Lung microvascular endothelial cell (primary cell): ENCODE measurements around the gene TRPV3. TPM values are rescaled to one million over a fixed set of nuclear protein-coding genes. Genes with fewer than 3 reads are reported as not detected.

Source experiments
- DNase-seq, 2 donors: peaks; one replicate each; pipeline versions ENCODE4 v3.0.0 to v3.0.0-alpha.2; 2010; ENCODE audit warnings: low read depth in 2 of 2
- total RNA-seq: library from RNA; depleted of rRNA; stranded (reverse); fragments of >200 nt; gene quantifications from 2 replicates; pipeline ENCODE4 v1.2.1, GENCODE V29; 2014

TRPV3 gene
- total RNA-seq, 1 donor from 2014 or later: under 0.01 TPM

DNA sequence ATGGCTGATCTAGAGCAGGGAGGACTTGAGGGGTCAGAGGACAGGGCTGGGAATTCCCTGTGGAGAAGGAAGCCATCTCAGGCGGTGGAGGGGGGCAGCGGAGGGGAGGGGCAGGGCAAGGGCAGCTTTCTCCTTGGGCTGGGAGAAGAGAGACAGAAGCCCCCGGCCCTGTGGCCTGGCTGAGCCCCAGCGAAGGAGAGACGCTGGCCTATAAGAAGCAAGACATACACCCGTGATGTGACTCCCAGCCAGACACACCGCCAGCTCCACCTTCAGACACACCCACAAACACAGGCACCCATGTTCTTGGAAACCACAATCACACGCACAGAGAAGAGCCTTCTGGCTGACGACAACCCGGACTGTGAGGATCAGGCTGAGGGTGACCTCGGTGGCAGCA lies 10.0 kb downstream of the TRPV3 start:
- DNase-seq: no peak

DNA sequence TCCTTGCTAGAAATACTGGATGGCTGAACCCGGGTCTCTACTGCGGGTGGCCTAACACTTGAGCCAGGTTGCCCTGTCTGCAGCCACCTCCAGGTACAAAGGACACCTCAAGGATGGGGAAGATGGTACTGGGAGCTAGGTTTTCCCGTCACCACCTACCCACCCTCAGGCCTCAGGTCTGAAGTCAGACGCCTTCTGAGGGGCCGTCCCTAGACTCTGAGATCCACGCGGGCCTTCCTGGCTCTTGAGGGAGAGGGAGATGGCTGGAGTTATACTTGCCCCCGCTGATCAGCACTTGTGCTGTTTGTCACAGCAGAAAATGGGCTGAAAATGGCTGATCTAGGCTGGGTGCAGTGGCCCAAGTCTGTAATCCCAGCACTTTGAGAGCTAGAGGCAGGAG lies 10.6 kb downstream of the TRPV3 start:
- no peak for DNase-seq

DNA sequence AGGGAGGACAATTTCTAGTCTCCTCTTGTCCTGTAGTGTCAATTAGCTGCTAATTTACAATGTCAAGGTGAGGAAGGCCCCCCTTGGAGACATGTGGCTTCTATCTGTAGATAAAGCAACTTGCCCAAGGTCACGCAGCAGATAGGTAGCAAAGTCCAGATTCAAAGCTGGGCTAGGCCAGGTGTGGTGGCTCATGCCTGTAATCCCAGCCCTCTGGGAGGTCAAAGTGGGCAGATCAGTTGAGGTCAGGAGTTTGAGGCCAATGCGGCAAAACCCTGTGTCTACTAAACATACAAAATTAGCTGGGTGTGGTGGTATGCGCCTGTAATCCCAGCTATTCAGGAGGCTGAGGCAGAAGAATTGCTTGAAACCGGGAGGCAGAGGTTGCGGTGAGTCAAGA lies 11.1 kb downstream of the TRPV3 start:
- DNase-seq: no peak

DNA sequence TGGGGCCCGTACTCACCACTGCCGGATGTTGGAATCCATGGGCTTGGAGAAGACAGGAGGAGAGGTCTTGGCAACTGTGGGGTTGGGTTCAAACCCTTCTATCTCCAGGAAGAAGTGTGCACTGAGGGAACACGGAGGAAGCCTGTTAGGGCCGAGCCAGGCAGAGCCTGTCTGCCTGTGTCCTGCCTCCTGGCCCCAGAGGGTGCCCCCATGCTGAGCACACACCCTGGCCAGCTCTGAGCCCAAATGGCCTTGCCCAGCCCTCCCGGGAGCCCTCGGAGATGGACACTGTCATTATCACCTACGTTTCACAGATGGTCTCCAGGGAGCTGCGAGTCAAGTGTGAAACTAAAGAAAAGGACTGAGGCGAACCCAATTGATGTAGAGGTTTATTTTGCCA lies 12.5 kb downstream of the TRPV3 start:
- no peak for DNase-seq

DNA sequence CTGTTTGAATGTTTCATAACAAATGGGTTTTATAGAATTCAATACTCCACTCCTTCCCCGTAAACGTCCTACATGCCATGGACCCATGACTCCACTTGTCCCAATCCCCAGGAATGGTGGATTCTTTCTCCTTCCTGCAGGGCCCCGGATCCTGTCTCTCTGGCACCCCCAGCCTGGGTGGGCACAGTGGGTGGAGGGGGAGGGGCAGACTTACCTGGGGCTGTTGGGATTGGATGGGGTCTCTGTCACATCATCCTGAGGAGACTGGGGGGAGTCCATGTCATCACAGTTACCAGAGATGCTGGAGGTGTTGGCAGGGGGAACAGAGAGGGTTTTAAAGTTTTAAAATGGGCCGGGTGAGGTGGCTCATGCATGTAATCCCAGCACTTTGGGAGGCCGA lies 13.2 kb downstream of the TRPV3 start:
- DNase-seq: no peak

DNA sequence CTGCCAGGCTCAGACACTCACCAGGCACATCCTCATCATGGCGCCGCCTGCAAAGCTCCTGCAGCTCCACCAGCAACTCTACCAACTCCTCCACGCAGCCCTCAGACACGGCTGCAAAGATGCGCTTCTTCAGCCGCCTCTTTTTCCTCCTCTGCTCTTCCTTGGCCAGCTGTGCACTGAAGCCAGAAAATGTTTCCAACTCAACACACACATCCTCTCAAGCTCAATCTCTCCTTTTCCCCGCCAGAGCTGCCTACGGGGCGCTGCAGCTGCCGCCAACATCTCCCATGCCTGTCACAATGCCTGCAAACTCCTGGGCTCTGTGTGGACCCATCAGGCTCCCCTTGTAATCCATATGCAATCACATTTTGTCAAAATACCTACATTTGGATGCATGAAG lies 14.2 kb downstream of the TRPV3 start:
- DNase-seq: no peak

DNA sequence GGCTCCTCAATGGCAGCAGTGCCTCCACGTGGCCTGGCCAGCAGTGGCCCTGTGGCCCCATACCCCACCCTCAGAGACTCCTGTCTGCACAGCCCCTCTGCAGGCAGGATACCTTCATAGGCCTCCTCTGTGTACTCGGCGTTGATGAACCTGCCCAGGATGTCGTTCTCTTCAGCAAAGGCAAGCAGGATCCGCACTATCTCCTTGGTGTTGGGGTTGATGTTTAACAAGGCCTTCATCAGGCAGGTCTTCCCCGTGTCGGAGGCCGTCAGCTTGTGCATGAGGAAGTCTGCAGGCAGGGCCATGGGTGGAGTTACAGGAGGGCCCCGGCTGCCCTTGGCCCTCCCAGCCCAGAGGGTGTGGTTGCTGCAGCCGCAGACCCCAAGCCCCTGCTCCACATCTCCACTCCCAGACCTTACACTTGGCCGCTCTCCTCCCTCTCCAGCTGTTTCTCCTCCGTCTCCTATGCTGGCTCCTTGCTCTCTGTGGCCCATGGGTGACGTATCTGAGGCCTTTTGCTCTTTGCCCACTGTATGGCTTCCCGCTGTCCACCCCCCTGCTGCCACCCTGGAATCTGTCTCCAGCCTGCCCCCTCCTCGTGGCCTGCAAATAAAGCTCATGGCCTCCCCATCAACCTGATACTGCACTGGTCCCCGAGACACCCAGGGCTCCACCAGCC lies 15.1 kb downstream of the TRPV3 start:
- DNase-seq: no peak

DNA sequence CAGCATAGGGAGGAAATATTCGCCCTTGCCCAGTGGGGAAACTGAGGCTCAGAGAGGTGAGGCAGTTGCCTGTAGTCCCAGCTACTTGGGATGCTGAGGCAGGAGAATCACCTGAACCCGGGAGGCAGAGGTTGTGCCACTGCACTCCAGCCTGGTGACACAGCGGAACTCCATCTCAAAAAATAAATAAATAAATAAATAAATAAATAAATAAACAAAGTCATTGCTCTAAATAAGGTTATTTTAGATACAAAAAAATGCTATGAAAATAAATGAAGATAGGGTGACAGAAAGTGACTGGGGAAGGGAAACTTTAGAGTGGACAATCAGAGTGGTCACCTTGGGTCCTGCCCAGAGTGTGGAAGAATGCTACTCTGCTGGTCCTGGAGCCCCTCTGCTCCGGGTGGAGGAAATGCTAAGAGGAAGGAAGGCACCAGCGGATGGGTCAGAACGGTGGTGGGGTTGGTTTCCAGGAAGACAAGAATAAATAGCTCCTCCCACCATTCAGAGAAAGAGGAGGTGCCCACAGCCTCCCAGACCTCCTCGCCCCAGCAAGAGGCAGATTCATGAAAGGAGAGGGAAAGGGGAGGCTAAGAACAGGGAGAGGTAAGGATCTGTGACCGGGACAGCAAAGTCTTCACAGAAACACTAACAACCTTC lies 17.6 kb downstream of the TRPV3 start:
- no peak for DNase-seq

DNA sequence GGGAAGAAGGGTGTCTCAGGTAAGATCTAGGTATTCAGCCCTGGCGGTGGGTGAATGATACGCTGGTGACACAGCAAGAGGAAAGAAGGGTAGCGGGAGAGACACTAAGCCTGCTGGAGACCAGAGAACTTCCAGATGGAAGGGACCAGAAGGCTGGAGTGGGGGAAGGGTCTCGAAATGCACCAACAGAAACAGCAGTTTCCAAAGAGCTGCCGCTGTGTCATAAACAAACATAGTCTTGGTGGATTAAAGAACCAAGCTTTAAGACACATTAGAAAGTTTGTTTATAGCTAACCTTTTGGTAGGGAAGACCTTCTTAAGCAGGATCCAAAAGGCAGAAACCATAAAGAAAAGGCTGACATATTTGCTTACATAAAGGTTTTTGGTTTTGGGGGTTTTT lies 20.9 kb downstream of the TRPV3 start:
- DNase-seq: no peak

DNA sequence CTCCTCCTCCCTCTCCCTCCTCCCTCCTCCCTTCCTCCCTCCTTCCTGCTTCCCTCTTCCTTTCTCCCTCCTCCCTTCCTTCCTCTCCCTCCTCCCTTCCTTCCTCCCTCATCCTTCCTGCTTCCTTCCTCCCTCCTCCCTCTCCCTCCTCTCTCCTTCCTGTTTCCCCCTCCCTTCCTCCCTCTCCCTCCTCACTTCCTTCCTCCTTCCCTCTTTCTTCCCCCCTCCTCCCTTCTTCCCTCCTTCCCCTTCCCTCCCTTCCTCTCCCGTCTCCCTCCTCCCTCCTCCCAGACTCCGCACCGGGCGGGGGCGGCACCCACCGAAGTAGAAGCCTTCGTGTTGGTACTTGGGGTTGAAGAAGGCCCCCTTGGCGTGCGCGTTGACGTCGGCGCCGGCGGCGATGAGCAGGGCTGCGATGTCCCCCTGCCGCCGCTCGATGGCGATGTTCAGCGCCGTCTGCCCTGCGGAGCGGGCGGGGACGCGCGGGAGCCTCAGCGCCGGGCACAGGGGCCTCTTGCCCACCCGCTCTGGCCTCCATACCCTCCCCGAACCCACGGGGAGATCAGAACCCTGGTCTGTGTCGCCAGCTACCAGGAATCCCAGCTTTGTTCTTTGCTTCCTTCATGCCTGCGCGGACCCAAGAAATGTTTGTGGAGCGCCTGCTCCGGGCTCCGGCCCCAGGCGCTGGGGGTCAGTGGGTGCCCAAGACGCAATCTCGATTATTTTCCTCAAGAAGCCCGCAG lies 22.2 kb downstream of the TRPV3 start:
- peak; percentile 39 to 51 for DNase-seq

DNA sequence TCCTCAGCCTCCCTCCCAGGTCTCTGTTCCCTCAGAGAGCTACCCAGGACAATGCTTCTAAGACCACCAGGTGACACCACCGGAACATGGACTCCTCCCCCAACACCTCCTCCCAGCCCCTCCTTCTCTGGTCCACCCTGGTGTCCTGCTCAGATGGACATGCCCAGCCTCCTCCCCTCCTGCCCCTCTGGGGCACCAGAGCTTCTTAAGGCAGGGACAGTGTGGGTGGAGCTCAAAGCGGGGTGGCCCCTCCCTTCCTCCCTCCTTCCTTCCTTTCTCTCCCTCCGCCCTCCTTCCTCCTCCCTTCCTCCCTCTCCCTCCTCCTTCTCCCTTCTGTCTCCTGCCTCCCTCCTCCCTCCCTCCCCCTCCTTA lies 22.7 kb downstream of the TRPV3 start:
- DNase-seq: no peak

DNA sequence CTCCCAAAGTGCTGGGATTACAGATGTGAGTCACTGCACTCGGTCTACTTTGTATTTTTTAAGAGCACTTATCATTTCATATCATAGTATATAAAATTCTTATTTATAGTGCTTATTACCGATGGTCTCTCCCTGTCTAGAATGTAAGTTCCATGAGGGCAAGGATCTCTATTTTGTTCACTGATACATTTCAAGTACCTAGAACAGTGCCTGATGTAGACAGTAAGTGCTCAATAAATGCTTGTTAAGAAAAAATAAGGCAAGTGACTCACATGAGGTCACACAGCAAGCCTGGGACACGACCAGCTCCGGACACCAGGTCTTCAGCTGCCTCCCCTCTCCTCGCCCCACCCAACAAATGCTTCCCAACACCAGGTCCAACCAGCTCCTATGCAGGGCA lies 23.9 kb downstream of the TRPV3 start:
- DNase-seq: no peak

DNA sequence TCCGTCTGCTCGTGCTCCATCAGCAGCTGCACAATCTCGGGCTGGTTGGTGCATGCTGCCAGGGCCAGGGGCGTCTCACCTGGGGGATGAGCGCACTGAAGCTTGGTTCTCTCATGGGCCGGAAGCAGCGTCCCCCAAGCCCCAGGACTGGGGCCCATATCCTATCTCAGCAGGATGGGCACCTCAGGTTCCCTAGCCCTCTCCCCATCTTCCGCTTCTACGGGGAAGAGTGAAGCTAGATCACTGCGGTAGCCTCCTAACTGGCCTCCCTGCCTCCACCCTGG lies 24.8 kb downstream of the TRPV3 start:
- DNase-seq: no peak

DNA sequence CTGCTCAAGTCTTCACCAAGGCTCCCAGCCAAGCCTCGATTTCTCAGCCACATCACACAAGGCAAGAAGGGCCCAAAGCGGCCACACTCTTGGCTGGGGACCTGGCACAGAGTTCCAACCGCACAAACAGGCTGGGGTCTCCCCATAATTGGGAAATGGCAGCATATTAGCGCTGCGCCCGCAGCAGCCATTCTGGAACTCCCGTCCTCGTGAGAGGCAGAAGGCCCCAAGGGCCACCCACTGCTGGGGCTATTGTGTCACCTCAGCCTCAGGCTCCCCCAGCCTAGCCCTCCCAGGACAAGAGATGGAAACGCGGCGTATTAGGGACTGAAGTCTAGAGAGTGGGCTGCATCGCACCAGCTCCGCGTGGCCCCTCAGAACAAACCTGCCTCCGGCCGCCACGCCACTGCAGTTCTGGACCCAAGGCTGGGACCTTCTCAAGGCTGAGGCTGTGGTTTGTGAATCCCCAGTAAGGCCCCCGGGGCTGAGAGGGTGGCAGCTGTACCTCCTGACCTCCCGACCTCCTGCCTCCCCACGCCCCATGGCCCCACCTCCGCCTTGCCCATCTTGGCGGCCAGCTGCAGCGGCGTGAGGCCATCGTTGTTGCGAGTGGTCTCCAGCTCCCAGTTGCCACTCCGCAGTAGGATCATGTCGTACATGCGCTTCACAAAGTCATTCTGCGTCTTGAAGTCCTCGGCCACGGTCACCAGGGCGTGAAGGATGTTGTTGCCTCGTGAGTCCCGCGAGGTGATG lies 25.3 kb downstream of the TRPV3 start:
- DNase-seq: no peak

DNA sequence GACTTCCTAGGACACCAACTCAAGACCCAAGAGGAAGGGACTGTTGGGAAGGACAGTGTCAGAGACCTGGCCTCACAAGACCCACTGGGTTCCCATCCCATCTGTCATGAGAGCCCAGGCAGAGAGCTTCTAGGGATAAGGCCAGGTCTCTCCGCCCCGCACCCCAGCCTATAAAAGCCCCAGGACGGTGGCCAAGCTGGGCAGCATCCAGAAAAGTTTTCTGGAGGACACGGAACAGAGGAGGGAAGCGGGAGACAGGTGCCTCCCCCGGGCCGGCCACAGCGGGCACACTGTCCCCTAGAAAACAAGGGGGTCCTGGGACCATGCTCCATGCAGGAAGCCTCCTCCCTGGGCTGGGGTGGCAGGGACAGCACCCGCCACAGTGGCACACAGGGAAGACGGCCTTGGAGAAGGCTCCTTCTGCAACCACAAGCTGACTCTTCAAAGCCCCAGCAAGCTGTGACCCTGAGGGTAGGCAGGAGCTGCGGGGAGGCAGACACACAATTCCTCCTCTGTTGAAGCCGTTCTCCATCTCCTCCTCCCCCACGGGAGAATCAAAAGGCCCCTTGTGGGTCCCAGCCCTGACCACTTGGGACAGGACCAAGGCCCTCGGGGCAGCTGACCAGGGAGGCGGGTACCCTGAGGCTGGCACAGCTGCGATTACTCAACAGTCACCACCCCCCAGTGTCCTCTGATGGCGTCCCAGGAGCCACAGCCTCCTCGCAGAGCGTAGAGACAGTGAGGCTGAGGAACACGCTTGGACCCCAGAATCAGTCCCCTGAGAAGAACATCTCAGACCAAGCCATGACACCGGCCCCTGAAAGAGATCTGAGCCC lies 26.1 kb downstream of the TRPV3 start:
- DNase-seq: no peak

DNA sequence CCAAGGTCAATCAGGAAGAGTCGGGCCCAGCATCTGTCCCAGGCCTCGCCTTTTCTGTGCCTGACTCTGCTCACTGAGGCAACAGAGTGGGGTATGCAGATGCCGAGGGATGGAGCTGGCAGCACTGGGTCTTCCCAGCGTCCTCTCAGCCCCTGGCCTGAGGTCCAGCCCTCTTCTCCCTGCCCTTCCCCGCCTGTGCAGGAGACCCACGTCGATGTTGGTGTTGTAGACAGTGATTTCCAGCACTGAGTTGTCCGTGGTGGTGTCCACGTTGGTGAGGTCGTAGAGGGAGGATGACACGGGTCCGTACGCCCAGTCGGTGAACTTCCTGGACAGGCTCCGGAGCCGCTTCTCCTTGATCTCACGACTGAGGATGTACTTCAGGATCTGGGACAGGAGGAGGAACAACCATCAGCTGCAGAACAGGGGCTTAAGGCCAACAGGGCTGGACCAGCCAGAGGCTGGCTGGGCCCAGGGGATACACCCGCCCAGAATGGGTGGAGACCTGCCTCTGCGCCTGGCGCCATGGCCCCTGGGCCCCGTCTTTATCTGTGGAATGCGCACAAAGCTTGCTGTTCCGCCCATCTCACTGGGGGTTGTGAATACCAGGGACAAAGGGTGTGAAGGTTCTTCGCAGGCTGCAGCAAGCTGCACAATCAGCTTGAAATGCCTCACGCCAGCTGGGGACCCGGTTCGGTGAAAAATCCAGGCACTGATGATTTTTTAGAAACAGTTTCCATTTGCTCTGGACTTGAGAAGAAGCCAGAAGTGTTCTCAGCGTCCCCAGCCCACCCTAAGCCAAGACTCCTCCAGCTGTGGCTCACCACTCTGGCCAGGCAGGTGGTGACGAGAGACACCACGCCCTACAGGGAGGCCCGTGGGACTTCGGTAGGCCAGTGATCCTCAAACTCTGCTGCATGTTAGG lies 27.5 kb downstream of the TRPV3 start:
- no peak for DNase-seq

DNA sequence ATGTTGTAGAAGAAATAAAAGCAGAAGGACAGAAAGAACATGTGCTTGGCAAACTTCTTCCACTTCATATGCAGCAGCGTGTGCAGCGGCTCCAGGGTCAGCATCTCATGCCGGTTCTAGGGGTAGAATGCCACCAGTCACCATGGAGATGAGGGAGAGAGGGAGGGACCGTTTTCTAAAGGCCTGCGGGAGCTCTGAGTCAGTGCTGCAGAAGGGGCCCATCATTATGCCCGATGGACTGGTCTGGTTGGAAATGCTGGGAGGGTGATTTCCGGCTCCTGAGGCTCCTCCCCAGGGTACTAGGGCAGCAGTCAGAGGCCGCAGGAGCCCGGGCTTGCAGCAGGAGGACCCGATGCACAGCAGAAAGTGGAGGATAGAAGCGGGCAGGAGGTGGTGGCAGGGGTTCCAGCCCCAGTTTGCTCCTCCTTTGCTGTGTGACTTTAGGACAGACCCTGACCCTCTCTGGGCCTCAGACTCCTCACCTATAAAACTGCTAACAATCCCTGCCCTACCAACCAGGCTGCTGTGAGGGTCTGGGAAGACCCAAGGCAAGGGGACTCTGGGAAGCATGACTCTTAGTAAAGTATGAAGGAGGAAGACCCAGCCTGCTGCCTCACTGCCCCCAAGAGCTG lies 28.6 kb downstream of the TRPV3 start:
- DNase-seq: no peak

DNA sequence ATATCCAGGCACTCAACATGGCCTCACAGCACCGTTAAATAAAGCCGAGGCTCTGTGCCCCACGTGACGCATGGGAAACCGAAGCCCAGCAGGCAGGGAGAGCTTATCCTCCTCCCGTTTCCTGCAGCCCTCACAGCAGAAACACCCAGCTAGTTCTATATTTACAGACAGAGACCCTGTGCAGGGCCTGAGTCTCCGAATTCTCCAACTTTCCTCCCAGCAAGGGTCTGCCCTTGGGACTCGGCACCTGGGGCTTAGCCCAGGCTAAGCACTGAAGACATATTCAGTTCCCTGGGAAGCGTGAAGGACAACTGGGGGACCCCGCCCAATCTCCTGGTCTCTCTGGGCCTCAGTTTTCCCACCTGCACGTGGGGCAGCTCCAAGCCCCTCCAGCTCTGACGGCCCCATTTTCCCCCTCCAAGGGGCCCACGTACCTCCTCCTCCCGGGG lies 29.2 kb downstream of the TRPV3 start:
- DNase-seq: no peak

DNA sequence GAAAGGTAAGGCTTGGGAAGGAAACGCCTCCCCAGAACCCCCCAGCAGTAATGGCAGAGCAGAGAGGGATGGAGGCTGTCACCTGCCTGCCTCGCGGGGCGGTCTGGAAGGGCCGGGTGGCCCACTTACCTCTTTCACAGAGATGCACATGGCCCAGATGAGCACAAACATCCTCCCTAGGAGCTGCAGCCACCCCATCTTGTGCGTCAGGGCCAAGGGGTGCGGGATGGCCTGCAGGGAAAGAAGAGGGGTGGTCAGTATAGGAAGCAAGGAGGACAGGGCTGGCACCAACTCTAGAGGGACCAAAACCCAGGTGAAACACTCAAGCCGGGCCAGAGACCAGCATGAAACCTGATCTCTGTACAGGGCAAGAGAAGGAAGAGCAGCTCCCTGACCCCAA lies 29.7 kb downstream of the TRPV3 start:
- DNase-seq: no peak

DNA sequence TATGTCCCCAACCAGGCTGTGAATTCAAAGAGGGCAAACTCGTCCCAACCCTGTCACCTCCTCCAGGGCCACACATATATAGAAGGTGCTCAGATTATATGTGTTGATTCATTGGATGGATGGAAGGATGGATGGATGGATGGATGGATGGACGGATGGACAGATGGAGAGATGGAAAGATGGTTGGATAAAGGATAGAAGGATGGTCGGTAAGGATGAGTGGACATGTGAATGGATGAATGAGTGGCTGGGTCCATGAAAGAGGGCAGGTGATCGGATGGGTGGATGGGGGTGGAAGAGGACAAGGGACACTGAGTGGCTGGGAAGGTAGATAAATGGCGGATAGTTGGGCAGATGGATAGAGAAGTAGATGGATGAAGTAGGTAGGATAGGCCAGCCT lies 30.1 kb downstream of the TRPV3 start:
- no peak for DNase-seq
